SHP77 (cell line): ENCODE measurements around the gene ARHGAP26.

Experiments used
- DNase-seq, 2 experiments: peaks; one replicate each; lab custom pipeline; 2025; lab: John Stamatoyannopoulos, UW

The ARHGAP26 gene

DNA sequence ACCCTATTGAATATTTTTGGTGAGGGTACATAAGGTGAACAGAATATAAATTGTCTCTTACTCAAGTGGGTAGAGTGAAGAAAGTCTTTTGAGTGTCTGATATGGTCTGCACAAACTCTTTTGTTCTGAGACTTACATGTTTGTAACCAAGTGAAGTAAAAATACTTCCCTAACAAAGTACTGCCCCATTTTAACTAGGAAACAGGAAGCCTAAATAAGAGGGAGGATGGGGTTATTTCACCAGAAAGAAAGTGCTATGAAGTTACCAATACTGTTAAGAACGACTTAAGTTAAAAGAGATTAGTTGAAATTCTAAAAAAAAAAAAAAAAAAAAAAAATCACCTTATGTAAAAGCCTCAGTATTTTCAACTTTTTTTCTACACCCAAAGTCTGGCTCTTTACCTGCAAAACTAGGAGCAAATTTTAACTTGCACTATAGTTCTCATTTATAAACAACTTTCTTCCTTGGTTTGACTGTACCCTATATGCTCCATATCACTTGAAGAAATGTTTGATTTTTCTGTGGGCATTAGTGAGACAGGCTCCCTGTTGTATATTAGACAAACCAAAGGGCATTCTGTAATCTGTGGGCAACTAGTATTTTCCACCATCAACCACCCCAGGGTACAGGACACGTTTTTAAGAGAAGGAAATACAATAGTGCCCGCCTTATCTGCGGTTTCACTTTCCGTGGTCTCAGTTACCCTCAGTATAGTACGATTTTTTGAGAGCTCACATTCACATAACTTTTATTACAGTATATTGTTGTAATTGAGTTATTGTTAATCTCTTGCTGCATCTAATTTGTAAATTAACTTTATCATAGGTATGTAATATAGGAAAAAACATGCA is 505.6 kb downstream of the ARHGAP26 start:
- DNase-seq, result no peak

DNA sequence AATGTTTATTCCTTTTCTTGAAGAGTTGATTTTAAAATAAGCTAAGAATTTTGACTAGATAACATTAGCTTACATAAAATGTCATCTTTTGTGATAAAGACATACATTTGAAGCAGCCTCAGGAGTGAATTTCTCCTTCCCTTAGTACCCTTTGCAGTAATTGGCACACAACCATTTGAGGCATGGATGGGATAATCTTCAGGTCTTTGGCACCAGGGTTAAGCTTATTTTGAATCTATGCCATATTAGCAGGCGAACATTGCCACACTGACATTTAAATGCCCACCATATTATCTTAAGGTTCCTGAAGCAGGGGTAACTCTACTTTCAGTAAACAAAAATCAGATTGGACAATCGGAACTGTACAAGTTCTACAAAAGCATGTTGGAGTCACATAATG is 507.4 kb downstream of the ARHGAP26 start:
- DNase-seq, result no peak
